Putamen (tissue), 1 donor: ENCODE measurements around the gene LGI2.

Source experiments
- DNase-seq: peaks from one replicate; pipeline ENCODE4 v3.0.0-alpha.2; 2016; ENCODE audit warnings: low spot score

Gene LGI2

DNA sequence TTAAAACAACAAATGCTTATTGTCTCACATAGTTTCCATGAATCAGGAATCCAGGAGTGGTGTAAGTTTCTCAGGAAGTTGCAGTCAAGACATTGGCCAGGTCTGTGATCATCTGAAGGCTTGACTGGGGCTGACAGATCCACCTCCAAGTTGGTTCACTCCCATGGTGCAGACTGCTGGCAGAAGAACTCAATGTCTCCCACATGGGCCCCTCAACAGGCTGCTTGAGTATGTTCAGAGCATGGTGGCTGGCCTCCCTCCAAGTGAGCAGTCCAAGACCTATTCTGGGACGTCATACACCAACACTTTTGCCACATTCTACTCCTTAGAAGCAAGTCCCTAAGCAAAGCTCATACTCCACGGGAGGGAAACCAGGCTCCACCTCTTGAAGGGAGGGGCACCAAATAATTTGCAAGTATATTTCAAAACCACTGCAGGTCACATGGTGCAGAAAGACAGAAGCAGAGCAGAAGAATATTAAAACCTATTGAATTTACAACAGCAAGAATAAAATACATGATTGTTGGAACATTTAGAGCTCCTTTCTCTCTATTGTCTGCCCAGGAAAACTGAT is 35.3 kb downstream of the LGI2 start:
- DNase-seq = no peak

DNA sequence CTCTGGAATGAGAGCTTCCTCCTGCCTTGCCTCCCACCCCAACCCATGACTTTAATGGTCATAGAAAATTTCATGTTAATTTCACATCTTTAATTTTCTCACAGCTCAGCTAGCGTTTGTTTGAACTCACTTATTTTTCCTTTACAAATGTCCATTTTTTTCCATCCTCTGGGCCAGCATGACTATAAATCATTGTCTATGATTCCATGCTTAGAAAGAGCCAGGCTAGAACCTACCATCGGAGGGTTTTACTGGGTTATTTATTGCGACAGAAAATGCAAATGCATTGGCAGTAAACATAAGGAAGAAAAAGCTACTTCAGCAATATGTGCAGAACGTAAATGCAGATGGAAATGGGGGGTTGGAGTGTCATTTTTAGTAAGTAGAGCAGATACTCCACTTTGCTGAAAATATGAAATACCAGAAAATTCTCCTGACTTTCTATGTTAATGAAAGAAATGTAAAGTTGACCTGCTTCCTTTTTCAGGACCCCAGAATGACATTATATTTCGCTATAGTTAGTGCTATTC is 37.1 kb downstream of the LGI2 start:
- no peak for DNase-seq

DNA sequence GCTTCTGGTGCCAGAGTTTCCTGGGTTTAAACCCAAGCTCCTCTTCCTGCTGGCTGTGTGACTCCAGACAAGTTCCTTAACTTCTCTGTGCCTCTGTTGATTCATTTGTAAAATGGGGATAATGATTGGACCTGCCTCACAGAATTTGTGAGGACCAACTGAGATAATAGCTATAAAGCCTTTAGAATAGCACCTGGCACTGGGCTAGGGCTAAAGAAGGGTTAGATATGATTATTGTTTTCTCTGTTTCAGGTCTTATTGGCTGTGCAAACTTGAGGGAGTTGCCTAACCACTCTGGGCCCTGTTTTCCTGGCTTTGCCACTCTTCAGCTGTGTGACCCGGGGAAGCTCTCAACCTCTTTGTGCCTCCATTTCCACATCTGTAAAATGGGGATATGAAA is 37.8 kb downstream of the LGI2 start:
- no peak for DNase-seq

DNA sequence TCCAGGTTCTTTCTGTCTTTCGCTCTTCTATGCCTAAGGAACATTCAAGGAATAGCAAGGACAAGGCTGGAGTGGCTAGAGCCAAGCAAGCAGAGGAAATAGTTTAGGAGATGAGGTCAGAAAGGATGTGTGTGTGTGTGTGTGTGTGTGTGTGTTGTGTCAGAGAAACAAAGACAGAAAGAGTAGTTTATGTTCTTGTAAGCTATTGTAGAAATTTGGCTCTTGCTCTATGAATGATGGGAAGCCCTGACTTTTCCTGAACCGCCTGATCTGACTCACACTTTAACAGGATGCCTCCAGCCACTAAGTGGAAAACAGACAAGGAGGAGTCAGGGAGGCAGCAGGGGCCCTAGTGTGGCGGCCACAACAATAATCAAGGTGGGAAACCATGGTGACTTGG is 39.7 kb downstream of the LGI2 start:
- no peak for DNase-seq

DNA sequence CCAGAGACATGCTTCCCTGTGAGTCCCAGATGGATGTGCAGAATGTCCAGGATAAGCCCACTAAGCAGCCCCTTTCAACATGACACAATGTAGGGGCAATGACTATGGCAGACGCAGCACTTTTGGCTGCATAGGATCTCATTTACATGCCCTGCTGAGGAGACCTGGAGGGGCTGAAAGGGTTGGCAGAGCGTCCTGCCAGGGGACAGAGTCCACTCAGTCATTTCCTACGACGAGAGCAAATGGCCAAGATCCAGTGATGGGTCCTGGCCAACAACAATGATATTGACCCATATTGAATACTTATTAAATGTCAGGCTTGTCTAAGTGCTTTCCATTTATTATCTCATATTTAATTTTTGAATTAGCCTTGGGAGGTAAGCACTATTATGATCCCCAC is 41.4 kb downstream of the LGI2 start:
- no peak for DNase-seq

DNA sequence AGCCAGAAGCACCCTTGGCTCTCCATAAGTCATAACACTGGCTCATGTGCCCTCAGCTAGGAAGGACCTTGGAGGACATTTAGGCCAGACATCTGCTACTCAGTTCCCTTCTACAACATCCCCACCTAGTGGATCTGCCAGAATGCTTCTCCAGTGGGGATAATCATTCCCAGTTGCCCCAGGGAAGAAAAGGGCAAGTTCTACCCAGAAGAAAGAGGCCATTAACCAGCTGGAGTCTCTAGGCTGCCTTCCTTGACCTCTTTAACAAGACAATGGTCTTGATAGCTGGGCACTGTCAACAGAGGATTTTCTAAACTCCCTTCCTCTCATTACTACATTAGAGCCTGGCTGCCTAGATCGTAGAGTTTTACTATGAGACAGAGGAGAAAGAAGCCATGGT is 42.0 kb downstream of the LGI2 start:
- DNase-seq = peak; percentile 27

DNA sequence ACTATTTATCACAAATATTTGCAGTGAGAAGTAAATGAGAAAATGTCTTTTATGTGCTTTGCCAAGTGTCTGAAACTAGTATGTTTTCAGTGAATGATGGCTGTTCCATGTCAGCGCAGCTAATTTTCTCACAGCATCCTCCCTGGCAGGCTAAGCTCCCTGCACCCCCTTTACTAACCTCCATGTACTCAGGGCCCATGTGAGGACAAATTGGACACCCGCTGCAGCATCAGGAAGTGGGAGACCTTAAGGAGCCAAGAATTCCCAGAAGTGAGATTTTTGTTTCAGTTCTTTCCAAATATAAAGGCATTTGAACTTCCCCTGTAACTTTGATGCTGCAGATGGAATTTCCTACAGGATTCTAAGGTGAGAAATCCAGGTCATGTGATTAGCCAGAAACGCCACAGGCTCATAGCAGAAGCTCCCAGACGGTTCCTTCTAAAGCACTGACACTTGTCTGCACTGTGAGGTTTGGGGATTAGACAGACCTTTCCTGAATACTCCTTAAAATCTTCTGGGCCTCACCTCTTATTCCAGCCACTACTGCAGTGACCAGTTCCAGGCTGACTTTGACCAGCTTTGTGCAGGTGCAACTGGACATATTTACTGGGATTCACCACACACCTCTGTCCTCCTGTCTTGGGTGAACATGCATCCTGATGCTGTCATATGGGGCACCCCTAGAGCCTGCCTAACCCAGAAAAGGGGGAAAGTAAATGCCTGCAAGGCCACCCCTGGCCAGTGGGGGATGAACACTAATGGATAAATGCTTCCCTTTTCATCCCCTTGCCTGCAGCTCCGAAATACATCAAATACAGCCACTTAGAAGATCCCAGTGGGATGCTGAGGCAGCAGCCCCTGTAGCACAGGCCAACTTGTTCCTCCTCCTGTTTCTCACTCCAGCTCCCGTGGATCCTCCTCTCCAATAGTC is 45.9 kb downstream of the LGI2 start:
- no peak for DNase-seq

DNA sequence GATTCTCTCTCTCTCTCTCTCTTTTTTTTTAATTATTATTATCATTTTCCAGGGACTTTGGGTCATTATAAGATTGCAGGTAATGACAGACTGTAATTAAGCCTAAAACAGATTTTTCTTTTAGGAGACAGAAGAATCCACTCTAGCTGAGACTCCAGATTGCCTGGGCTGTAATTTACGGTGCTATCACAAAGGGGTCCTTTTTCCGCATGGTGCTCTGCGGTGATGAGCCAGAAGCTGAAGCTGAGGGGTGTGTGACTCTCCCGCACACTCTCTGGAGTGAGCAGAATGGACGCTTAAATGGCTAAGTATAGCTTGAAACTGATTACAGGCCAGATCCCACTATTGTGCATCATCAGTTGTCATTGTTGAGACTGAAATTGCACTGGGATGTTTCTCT is 50.0 kb downstream of the LGI2 start:
- no peak for DNase-seq

DNA sequence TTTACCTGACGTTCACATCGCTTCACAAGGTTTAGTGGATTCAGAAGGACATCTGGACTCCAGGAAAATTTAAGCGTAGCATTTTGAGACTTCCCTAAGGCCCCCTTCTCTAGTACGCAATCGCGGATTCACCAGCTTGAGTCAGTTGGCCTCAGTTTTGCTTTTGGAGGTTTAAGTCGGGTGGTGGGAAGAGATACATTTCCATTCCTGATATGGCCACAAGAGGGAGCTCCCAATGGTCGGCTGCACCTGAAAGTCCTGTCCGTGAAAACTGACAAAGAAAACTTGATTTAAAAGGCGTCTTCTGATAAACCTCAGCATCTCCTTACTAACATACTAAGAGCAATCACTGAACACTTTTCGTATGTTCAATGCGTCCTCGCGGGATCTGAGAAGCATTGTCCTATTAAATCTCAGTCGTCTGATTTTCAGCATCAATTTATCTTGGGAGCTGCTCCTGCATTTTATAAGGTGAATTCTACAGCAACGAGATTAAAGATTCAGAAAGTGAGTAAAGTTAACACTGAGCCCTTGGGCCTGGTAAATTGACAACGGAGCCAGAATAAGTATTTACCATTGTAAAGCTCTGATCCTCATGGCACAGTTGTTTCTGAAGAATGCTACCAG is 50.6 kb downstream of the LGI2 start:
- peak; percentile 68 for DNase-seq

DNA sequence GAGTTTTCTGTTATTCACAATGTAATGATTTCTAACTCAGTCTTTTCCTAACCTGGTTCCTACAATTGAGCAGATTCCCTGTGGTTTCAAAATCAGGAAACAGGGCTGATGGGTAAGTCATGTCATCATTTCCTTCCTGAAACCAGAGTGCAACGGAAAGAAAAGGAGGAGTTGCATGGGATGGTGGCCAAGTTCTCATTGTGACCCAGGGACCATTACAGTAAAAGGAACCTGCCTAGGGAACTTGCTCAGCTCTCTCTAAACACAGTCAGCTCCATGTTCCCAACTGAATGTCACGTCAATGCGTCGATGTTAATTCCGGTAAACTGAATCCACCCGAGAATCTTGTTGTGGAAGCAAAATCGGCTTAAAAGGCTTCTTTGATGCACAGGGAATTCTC is 51.2 kb downstream of the LGI2 start:
- DNase-seq = peak; percentile 45

DNA sequence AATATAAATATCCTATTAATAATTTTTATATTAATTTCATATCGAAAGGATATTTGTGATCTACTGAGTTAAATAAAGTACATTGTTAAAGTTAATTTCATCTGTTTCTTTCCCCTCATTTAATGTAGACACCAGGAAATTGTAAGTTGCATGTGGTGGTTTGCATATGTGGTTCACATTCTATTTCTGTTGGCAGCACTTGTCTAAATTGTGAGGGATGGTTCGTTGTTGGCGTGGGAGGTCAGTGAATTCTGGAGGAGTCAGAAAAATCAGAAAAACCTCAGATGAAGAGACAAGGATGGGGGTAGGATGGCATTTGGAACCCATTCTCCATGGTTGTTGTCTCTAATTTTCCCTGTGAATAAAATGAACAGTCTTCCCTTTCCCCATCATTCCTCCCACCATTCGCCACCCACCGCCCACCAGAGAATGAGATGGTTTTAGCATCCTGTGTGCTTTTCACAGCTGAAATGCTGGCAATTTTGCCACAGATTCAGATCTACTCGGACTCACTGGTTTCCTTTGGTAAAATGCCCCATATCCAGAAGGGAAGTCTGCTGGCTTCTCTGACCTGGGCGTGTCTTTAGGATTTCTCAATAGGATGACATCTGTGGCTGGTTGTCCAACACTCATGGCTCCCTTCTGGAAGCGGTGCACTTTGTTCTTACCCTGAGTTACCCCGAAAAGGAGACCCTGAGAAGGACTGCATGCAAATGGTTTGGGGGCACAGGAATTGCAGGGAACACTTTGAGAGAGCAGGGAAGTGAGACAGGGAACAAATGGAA is 52.3 kb downstream of the LGI2 start:
- DNase-seq = no peak

DNA sequence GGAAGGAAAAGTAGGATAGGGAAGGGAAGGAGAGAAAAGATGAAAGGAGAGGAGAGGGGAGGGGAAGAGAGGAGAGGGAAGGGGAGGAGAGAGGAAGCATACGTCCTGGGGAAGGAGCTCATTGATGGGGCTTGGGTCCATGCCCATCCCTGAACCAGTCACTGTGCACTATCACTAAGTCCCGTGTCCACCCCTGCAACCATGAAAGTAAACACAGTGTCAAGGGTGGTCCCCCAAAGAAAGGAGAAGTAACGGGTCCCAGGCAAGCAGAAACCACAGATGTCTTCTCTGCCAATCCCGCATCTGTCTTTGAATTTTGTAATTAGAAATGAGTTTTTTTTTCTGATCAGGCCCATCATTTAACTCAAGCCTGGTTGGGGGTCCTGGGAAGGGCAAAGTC is 55.2 kb downstream of the LGI2 start:
- no peak for DNase-seq

DNA sequence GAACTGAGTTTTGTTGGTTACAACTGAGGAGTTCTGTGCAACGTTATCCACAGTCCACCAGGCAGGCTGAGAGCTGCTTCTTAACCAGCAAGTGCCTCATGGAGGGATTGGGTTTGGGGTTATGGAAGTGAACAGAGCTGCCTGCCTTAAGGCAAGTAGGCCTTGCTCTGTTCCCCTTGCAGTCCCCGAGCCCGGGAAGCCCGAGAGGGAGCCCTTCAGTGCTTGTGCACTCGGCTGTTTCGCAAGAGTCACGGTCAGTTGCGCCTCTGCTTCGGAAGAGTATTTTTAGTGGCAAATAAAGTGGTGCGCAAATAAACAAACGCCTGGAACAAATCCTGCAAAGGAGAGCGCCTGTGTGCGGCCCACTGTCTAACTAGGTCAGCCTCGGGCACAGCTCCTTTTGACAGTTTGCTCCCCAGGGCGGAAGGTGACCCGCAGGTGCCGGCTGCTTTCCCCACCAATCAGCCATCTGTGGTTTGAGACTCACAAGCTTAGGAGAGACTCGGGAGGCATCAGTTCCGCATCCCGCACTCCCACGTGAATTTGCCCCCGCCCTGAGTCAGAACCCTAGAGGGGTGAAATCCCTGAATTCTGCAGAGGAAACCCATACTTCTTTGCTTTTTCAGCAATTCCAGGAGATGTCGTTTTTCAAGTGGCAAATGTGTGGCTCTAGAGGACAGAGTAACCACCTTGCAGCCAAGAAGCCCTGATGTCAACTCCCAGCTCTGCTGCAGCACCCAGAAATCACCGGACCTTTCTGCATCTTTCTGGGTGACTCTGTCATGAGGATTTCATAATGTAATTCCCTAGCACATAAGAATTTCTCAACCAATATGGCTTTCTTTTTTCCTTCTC is 56.8 kb downstream of the LGI2 start:
- DNase-seq = peak; percentile 19

DNA sequence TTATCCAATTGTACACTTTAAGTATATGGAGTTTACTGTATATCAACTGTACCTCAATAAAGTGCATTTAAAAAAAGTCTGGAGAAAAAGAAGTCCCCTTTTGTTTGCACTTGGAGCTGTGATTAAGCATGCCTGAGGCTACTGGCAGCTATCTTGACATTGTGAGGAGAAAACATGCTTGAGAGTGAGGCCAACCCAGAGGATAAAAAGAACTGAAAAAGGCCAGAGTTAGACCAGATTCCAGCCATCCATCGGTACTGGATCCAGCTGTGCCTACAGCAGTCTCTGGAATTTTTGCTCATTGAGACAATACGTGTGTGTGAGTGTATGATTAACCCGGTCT is 57.4 kb downstream of the LGI2 start:
- DNase-seq = no peak

DNA sequence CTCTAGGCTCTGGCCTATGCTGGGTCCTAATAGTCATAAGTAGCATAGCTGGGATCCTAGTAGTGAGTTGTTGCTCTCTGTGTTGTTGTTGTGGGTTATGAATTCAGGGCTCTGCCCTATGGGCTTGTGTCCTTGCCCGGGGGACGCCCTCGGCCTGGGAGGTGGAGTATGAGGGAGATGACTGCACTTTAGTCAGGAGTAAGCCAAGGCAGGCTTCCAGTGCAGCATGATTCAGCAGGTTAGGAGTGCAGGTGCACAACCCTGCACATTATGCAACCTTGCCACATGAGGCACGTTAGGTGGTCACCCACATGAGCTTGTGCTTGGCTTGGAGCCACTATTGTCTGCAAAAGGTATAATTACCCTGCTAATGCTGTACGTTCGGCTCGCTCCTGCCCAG is 59.6 kb downstream of the LGI2 start:
- no peak for DNase-seq

DNA sequence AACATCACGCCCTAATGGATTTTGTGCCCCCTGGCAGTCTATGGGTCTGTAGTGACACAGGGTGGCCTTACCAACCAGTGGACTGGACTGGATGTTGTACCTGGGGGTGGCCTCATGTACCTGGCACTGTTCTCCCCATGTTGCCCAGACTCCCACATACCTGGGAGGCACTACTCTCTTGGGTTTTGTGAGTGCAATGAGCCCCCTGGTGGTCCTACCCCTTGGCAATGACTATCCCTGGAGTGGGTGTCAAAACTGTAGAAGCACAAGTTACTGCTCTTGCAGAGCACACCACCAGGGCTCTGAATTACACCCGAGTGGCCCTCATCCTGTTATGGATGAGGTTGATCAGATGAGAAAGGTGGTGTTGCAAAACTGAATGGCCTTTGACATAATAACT is 60.1 kb downstream of the LGI2 start:
- DNase-seq = no peak

DNA sequence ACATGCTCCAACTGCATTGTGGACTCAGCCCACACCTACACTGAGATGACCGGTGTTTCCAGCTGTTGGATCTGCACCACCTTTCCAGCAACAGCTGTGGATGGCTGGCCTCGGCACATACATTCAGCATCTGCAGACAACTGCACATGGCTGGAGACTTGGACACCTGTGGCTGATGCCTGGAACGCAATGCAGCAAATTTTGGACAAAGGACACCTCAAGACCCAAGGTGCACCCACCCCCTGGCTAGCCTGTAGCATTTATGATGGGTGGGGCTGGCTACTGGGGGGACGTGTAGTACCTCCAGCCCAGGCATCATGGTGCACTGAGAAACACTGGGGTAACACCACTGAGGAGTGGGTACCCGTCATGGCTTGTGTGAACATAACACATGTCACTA is 60.6 kb downstream of the LGI2 start:
- DNase-seq = no peak

DNA sequence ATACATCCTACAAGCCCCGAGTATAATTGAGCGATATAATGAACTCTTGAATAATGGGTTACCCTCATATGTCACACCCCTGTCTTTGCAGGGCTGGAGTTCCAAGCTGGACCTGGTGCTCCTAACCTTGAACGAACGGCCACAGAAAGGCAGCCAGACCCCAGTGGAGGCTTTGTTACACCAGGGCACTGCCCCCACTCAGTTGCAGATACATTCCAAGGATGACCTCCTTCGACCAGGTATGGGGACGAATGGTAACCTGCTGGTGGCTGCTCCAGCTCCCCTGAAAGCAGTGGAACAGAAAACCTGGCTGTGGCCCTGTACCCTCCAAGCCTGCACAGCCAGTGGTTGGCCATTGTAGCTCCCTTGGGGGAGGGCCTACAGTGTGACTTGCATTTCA is 61.3 kb downstream of the LGI2 start:
- no peak for DNase-seq

DNA sequence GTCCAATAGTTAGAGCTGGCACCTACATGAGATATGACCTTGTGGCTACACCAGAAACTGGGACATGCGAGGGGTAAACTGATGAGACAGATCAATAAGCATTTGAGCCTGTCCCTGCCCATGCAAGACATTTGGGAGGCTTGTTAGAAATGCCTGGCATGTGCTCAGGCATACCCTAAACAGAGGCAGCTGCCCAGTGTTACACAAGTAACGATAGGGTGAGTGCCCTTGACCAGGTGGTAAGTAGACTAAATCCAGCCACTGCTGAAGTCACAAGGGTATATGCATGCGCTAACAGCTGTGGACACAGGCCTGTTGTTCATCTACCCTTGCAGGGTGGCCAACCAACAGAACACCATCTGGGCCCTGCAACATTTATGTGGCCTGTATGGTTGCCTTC is 61.8 kb downstream of the LGI2 start:
- no peak for DNase-seq

DNA sequence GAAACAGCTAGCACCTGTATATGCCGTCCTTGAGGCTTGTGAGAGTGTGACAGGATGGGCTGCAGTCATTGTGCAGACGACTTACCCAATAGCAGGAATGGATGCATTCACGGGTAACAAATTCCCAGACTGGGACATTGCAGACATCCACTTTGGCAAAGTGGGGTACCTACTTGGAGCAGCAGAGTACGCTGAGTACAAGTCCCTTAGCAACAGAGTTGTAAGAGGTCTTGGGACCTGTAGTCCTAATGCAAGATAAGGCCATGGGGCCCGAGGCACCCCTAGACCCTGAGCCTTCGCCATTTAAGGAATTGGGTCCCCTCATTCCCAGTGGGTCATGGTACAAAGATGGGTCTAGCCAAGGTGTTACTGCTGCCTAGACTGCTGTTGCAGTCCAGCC is 62.5 kb downstream of the LGI2 start:
- DNase-seq = no peak

DNA sequence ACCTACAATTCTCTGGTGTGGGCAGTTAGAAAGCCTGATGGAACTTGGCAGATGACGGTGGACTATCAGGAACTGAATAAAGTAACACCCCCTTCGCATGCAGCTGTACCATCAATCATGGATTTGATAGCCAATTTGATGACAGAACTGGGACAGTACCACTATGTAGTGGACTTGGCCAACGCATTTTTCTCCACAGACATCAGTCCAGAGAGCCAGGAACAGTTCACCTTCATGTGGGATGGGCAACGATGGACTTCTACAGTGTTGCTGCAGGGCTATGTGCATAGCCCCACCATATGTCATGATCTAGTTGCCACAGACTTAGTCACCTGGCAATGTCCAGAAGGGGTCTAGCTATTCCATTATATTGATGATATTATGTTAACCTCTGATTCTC is 63.4 kb downstream of the LGI2 start:
- no peak for DNase-seq

DNA sequence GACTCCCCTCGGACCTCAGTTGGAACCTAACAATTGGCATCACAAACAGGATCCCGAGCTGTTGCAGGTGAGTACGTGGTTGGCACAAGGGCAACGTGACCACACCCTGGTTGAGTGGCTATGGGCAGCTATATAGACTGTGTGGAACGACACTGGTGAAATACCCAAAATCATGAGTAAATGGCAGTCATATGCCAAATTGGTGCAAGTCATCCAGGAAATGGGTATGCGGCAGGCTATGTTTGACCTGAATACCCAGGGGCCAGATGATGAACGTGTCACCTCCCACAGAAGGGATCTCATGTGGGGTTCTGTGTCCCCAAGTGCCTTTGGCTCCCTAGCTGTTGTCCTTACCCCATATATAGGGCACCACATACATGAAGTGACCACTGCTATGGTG is 64.7 kb downstream of the LGI2 start:
- DNase-seq = no peak
